AG09319 (cell line): ENCODE measurements around the gene GTPBP3.
A peak's percentile ranks its signal among the peaks of the same experiment; 100 is the strongest.

Experiments used
- DNase-seq: peaks from one replicate; pipeline ENCODE4 v3.0.0-alpha.2; 2010; ENCODE audit warnings: low read depth; ENCODE audit errors: extremely low read depth
- TF ChIP-seq, protein P1 (sequence below): IDR thresholded peaks from 2 replicates; pipeline ENCODE4 v1.5.1; 2011; ENCODE audit warnings: low read depth, mild to moderate bottlenecking, inconsistent platforms, low read length, moderate library complexity

GTPBP3 gene

DNA sequence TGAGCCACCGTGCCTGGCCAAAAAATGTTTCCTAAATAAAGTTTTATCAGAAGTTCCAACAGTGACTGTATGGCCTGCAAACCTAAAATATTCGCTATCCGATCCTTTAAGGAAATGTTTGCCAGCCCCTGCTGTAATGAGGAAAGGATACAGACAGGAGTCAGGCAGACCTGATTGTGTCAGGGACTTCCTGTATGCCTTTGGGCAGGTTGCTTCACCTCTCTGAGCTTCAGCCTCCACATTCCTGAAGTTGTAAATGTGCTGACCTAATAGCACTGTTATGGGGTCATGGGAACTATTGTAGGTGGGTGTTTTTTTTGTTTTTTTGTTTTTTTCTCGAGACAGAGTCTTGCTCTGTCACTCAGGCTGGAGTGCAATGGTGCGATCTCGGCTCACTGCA lies 40.4 kb upstream of the GTPBP3 start:
- DNase-seq, result no peak
- TF ChIP-seq, protein P1, sequence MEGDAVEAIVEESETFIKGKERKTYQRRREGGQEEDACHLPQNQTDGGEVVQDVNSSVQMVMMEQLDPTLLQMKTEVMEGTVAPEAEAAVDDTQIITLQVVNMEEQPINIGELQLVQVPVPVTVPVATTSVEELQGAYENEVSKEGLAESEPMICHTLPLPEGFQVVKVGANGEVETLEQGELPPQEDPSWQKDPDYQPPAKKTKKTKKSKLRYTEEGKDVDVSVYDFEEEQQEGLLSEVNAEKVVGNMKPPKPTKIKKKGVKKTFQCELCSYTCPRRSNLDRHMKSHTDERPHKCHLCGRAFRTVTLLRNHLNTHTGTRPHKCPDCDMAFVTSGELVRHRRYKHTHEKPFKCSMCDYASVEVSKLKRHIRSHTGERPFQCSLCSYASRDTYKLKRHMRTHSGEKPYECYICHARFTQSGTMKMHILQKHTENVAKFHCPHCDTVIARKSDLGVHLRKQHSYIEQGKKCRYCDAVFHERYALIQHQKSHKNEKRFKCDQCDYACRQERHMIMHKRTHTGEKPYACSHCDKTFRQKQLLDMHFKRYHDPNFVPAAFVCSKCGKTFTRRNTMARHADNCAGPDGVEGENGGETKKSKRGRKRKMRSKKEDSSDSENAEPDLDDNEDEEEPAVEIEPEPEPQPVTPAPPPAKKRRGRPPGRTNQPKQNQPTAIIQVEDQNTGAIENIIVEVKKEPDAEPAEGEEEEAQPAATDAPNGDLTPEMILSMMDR, result no peak

- no peak for DNase-seq
- TF ChIP-seq, protein P1, result no peak
These were observed 36.2 kb upstream of the GTPBP3 start for GRCh38 chr19:17300992-17301619.

DNA sequence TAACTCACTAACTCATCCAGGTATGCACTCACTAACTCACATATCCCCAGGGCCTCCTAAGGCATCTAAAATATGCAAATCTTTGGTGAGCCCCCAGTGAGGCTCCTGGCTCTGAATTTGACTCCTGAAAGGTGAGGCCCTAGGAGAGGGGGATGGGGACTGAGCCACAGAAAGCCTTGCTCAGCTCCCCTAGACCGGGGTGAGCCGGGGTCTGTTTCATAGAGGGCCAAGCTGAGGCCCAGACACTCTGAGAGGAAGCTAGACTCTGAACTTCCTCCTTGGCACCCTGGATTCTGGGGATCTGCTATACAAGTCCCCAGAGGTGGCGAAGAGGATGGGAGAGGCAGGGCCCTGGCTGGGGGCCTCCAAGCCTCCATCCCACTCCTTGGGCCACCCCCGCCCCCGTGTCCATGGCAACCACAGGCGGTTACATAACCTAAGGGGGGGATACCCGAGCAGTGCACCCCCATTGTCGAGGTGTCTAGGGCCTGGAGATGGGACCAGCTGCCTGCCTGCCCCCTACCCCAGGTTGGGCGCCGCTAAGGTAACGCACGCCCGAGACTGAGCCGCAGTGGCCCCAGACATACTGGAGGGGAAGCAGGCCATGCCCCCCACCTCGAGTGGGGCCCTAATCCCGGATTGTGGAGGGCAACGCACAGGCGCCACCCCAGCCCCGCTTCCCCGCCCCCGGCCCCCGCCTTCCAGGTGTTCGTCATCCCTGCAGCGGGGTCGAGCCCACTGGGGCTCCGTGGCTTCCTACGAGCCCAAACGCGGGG lies 34.8 kb upstream of the GTPBP3 start:
- no peak for DNase-seq

GRCh38 chr19:17303167-17303939 lies 34.0 kb upstream of the GTPBP3 start, which contains the start of gene ABHD8:
Gene ABHD8, minus strand, starts transcription at chr19:17303425. Its CDS starts 1,809 bp downstream, at chr19:17301616.
- TF ChIP-seq, protein P1, result peak; percentile 33

More for the DNA sequence above, 34.8 kb upstream of the GTPBP3 start:
- TF ChIP-seq, protein P1, result no peak

GRCh38 chr19:17303940-17304267 lies 33.4 kb upstream of the GTPBP3 start:
- TF ChIP-seq, protein P1, result no peak
- no peak for DNase-seq

More at GRCh38 chr19:17303167-17303939, 34.0 kb upstream of the GTPBP3 start, which contains the start of gene ABHD8:
- DNase-seq, result peak; percentile 89

- DNase-seq, result no peak
- TF ChIP-seq, protein P1, result no peak
These were observed 32.8 kb upstream of the GTPBP3 start for GRCh38 chr19:17304386-17305215.
